Caco-2 (cell line): ENCODE measurements around the gene KIF26B. TPM values are rescaled to one million over a fixed set of nuclear protein-coding genes. Genes with fewer than 3 reads are reported as not detected.

Experiments
- BruUV-seq: library from RNA; stranded (reverse); fragments of 400-500 nt; replicated peaks from 2 replicates; lab custom pipeline; 2021; lab: Mats Ljungman, UMichigan
- CTCF ChIA-PET: fragments of 300-600 bp; sonication (Branson Sonifier 250); formaldehyde crosslinking; loops from one replicate; lab custom pipeline; 2022; ENCODE audit warnings: antibody characterized with exemption; lab: Charles Lee
- POLR2A ChIA-PET: fragments of 300-600 bp; sonication (Branson Sonifier 250); formaldehyde crosslinking; loops from one replicate; lab custom pipeline; 2022; ENCODE audit warnings: antibody characterized with exemption; lab: Charles Lee
- DNase-seq, 2 experiments: peaks; one replicate each; pipeline versions ENCODE4 v3.0.0 to v3.0.0-alpha.2; 2020 to 2022
- H3K27me3 ChIP-seq: replicated peaks from 2 replicates; pipeline ENCODE4 v1.6.0; 2011; ENCODE audit warnings: low read length; ENCODE audit not compliant: control insufficient read depth, insufficient read depth
- H3K36me3 ChIP-seq: 2 replicates; pipeline ENCODE4 v1.5.1; 2011; ENCODE audit warnings: low read length; ENCODE audit not compliant: control insufficient read depth, insufficient read depth
- H3K4me1 ChIP-seq: fragments of 250-450 bp; sonication (Bioruptor Pico); 2 replicates; pipeline ENCODE4 v1.5.1; 2020; ENCODE audit warnings: mild to moderate bottlenecking
- H3K4me3 ChIP-seq: 2 replicates; pipeline ENCODE4 v1.5.1; 2011; ENCODE audit warnings: low read depth, mild to moderate bottlenecking, control low read depth, low read length
- H3K9me3 ChIP-seq: fragments of 250-450 bp; sonication (Bioruptor Pico); 2 replicates; pipeline ENCODE4 v1.5.1; 2020; ENCODE audit warnings: mild to moderate bottlenecking, moderate library complexity
- H3K27ac Mint-ChIP-seq: one replicate; pipeline ENCODE4 v1.8.0; 2022; ENCODE audit warnings: mixed read lengths; ENCODE audit not compliant: unreplicated experiment
- H3K27me3 Mint-ChIP-seq: one replicate; pipeline ENCODE4 v1.8.0; 2022; ENCODE audit warnings: mixed read lengths; ENCODE audit not compliant: insufficient read depth, unreplicated experiment
- H3K36me3 Mint-ChIP-seq: one replicate; pipeline ENCODE4 v1.8.0; 2022; ENCODE audit warnings: mild to moderate bottlenecking, mixed read lengths; ENCODE audit not compliant: insufficient read depth, unreplicated experiment
- H3K4me1 Mint-ChIP-seq: one replicate; pipeline ENCODE4 v1.8.0; 2022; ENCODE audit warnings: low read depth, mixed read lengths; ENCODE audit not compliant: unreplicated experiment
- H3K4me3 Mint-ChIP-seq: one replicate; pipeline ENCODE4 v1.8.0; 2022; ENCODE audit warnings: mild to moderate bottlenecking, moderate library complexity, mixed read lengths; ENCODE audit not compliant: unreplicated experiment
- H3K9me3 Mint-ChIP-seq: one replicate; pipeline ENCODE4 v1.8.0; 2022; ENCODE audit warnings: mixed read lengths; ENCODE audit not compliant: unreplicated experiment
- CTCF ChIP-seq, 2 experiments: fragments of 200-600 bp in 1 of 2; IDR thresholded peaks; 1 replicate in 1 of 2; 2 replicates in 1 of 2; pipeline versions ENCODE4 v1.5.1 to v1.8.0; 2011 to 2022; ENCODE audit warnings: antibody characterized with exemption in 1 of 2, control low read depth in 1 of 2, inconsistent platforms in 1 of 2, low read depth in 1 of 2, low read length in 1 of 2, mild to moderate bottlenecking in 1 of 2, moderate library complexity in 1 of 2; ENCODE audit not compliant: insufficient read depth in 1 of 2, severe bottlenecking in 1 of 2, unreplicated experiment in 1 of 2
- intact Hi-C: fragments of 100-400 bp; cut with micrococcal nuclease; formaldehyde crosslinking; loops from one replicate; pipeline ENCODE4 v1.10.0; 2022; ENCODE audit not compliant: unreplicated experiment
- total RNA-seq: library from RNA; stranded (reverse); gene quantifications from 2 replicates; pipeline ENCODE4 v1.2.3, GENCODE V29; 2022

Gene KIF26B
- total RNA-seq, 1 experiment from 2014 or later = 4.9 TPM

GRCh38 chr1:245434280-245434679, 279.5 kb downstream of the KIF26B start:
- TF ChIP-seq CTCF (IDR thresholded peaks at IDR 0.05; ENCODE audit: insufficient read depth in 1 of 2, low read depth in 1 of 2, low read length in 1 of 2, severe bottlenecking in 1 of 2, unreplicated experiment in 1 of 2) = peak in 1 of 2 experiments; percentile 38
- intact Hi-C loops = no loop called here
- Histone ChIP-seq H3K36me3 (no peaks in the 10 kb centered on the region), H3K9me3 (no peaks in the 10 kb centered on the region), H3K4me1 (no peaks in the 10 kb centered on the region), H3K27me3 (no peaks in the 10 kb centered on the region), H3K4me3 (no peak overlapping the region)
- Mint-ChIP-seq H3K36me3 (peaks cover 6% of the 10 kb centered on the region), H3K27ac (no peak overlapping the region), H3K27me3 (no peaks in the 10 kb centered on the region), H3K4me3 (no peak overlapping the region), H3K9me3 (no peaks in the 10 kb centered on the region), H3K4me1 (no peaks in the 10 kb centered on the region)
- peak in 1 of 2 experiments; percentile 9 for DNase-seq
- ChIA-PET CTCF (no interaction called here), POLR2A (no interaction called here)
- no TSS peak for BruUV-seq

GRCh38 chr1:245436407-245436806, 281.6 kb downstream of the KIF26B start:
- Histone ChIP-seq H3K36me3 (no peaks in the 10 kb centered on the region), H3K4me3 (no peak overlapping the region), H3K27me3 (no peaks in the 10 kb centered on the region), H3K4me1 (no peaks in the 10 kb centered on the region), H3K9me3 (no peaks in the 10 kb centered on the region)
- Mint-ChIP-seq H3K4me3 (no peak overlapping the region), H3K4me1 (no peaks in the 10 kb centered on the region), H3K27me3 (no peaks in the 10 kb centered on the region), H3K36me3 (peaks cover 6% of the 10 kb centered on the region), H3K9me3 (no peaks in the 10 kb centered on the region), H3K27ac (no peak overlapping the region)
- intact Hi-C loops = no loop called here
- TF ChIP-seq CTCF (IDR thresholded peaks at IDR 0.05; ENCODE audit: insufficient read depth in 1 of 2, low read depth in 1 of 2, low read length in 1 of 2, severe bottlenecking in 1 of 2, unreplicated experiment in 1 of 2) = no peak
- BruUV-seq = no TSS peak
- ChIA-PET CTCF (no interaction called here), POLR2A (no interaction called here)
- DNase-seq = no peak

- H3K4me3 Mint-ChIP-seq = no peak overlapping the region
- peaks cover 6% of the 10 kb centered on the region for H3K36me3 Mint-ChIP-seq
- H3K27me3 ChIP-seq = no peaks in the 10 kb centered on the region
- no peaks in the 10 kb centered on the region for H3K36me3 ChIP-seq
- no peak for DNase-seq
- H3K27ac Mint-ChIP-seq = no peak overlapping the region
- CTCF ChIA-PET = no interaction called here
- TF ChIP-seq CTCF (IDR thresholded peaks at IDR 0.05; ENCODE audit: insufficient read depth in 1 of 2, low read depth in 1 of 2, low read length in 1 of 2, severe bottlenecking in 1 of 2, unreplicated experiment in 1 of 2) = no peak
- no peaks in the 10 kb centered on the region for H3K4me1 ChIP-seq
- intact Hi-C loops = no loop called here
- H3K27me3 Mint-ChIP-seq = no peaks in the 10 kb centered on the region
- no peaks in the 10 kb centered on the region for H3K4me1 Mint-ChIP-seq
- H3K9me3 Mint-ChIP-seq = no peaks in the 10 kb centered on the region
- H3K4me3 ChIP-seq = no peak overlapping the region
- BruUV-seq = no TSS peak
- POLR2A ChIA-PET = no interaction called here
- no peaks in the 10 kb centered on the region for H3K9me3 ChIP-seq
Observed at GRCh38 chr1:245437369-245438062, 282.7 kb downstream of the KIF26B start.
